Chondrocyte (in vitro differentiated cells): Measurements from ENCODE around the gene MAP2. TPM values are rescaled to one million over a fixed set of nuclear protein-coding genes. Genes with fewer than 3 reads are reported as not detected.
"Not testable (repeated sequence)": the region's sequence is repeated elsewhere in the genome, so short reads cannot be mapped to it uniquely, and the experiment has no call there.

ENCODE experiments used
- DNase-seq: peaks from one replicate; pipeline ENCODE4 v3.0.0; 2021; ENCODE audit warnings: mixed read lengths, low spot score
- H3K27ac Mint-ChIP-seq: one replicate; pipeline ENCODE4 v1.8.0; 2021; ENCODE audit warnings: mild to moderate bottlenecking, moderate library complexity, mixed read lengths; ENCODE audit not compliant: unreplicated experiment
- H3K27me3 Mint-ChIP-seq: 2 replicates; pipeline ENCODE4 v1.8.0; 2021; ENCODE audit warnings: low read depth, mixed read lengths
- H3K36me3 Mint-ChIP-seq: 2 replicates; pipeline ENCODE4 v1.8.0; 2021; ENCODE audit warnings: low read depth, mixed read lengths
- H3K4me1 Mint-ChIP-seq: 2 replicates; pipeline ENCODE4 v1.8.0; 2021; ENCODE audit warnings: low read depth, mild to moderate bottlenecking, mixed read lengths
- H3K4me3 Mint-ChIP-seq: one replicate; pipeline ENCODE4 v1.8.0; 2021; ENCODE audit warnings: mild to moderate bottlenecking, moderate library complexity, mixed read lengths; ENCODE audit not compliant: unreplicated experiment
- H3K9me3 Mint-ChIP-seq: 2 replicates; pipeline ENCODE4 v1.8.0; 2021; ENCODE audit warnings: low read depth, mixed read lengths
- total RNA-seq: library from RNA; stranded (reverse); gene quantifications from 3 replicates; pipeline ENCODE4 v1.2.1, GENCODE V29; 2021
- TF ChIP-seq, protein P1 (sequence below): fragments of 200-600 bp; sonication (generic); IDR thresholded peaks from 2 replicates; pipeline ENCODE4 v1.5.0; 2021; ENCODE audit warnings: antibody characterized with exemption, mild to moderate bottlenecking, moderate library complexity

Gene MAP2
- total RNA-seq, 1 donor from 2014 or later, result 13.9 TPM

DNA sequence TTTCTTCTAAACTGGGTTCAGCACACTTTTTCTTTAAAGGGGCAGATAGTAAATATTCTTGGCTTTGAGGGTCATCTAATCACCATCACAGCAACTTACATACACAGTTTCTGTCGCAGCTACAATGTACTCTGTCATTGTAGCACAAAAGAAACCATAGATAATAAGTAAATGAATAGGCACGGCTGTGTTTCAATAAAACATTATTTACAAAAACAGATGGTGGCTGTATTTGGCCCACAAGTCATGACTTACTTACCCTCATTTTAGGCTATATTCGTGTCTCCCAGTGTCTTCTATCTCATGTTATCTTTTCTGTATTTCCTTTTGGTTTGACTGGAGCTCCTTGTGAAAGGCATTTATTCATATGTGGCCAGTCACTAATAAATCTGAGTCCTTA lies 168.3 kb downstream of the MAP2 start:
- peaks cover 3% of the 10 kb centered on the region for H3K9me3 Mint-ChIP-seq
- H3K4me1 Mint-ChIP-seq, result peaks cover 1% of the 10 kb centered on the region
- TF ChIP-seq, protein P1, sequence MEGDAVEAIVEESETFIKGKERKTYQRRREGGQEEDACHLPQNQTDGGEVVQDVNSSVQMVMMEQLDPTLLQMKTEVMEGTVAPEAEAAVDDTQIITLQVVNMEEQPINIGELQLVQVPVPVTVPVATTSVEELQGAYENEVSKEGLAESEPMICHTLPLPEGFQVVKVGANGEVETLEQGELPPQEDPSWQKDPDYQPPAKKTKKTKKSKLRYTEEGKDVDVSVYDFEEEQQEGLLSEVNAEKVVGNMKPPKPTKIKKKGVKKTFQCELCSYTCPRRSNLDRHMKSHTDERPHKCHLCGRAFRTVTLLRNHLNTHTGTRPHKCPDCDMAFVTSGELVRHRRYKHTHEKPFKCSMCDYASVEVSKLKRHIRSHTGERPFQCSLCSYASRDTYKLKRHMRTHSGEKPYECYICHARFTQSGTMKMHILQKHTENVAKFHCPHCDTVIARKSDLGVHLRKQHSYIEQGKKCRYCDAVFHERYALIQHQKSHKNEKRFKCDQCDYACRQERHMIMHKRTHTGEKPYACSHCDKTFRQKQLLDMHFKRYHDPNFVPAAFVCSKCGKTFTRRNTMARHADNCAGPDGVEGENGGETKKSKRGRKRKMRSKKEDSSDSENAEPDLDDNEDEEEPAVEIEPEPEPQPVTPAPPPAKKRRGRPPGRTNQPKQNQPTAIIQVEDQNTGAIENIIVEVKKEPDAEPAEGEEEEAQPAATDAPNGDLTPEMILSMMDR, result no peak

DNA sequence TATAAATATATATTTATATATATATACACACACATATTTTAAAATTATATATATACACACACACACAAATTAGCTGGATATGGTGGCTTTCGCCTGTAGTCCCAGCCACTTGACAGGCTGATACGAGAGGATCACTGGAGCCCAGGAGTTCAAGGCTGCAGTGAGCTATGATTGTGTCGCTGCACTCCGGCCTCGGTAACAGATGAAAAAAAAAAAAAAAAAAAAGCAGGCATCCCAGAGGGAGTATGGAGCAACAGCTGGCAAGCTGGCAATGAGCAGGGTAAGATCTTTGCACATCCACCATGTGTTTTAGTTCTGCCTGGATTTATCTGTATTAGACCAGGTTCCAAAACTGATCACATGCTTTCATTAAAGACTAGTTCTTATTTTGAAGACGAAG lies 170.1 kb downstream of the MAP2 start:
- Mint-ChIP-seq H3K27me3 (no peaks in the 10 kb centered on the region), H3K4me3 (no peak overlapping the region), H3K9me3 (peaks cover 3% of the 10 kb centered on the region), H3K36me3 (no peaks in the 10 kb centered on the region), H3K27ac (no peak overlapping the region), H3K4me1 (no peaks in the 10 kb centered on the region)
- TF ChIP-seq, protein P1, result no peak
- DNase-seq, result no peak

More for the DNA sequence above, 168.3 kb downstream of the MAP2 start:
- no peaks in the 10 kb centered on the region for H3K36me3 Mint-ChIP-seq
- no peaks in the 10 kb centered on the region for H3K27me3 Mint-ChIP-seq
- no peak overlapping the region for H3K4me3 Mint-ChIP-seq
- DNase-seq, result no peak
- no peak overlapping the region for H3K27ac Mint-ChIP-seq

DNA sequence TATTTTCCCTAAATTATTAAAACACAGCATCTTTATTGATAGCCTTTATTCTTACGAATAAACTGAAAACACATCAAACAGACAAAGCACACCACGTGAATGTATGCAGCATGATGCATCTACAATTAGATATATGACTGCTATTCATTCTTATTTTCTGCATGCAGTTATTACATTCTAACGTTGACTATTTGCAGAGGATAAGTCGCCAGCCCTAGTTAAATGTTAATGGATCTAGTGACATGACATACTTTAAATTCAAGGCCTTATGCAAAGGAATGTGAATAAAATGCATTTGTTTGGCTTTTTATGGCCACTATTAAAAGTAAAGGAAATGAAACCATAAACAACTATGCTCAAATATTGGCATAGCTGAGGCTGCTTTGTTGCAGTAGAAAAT lies 172.4 kb downstream of the MAP2 start:
- Mint-ChIP-seq H3K9me3 (peaks cover 6% of the 10 kb centered on the region), H3K27ac (no peak overlapping the region), H3K4me3 (no peak overlapping the region), H3K27me3 (peaks cover 2% of the 10 kb centered on the region), H3K36me3 (peaks cover 2% of the 10 kb centered on the region), H3K4me1 (no peaks in the 10 kb centered on the region)
- no peak for DNase-seq
- TF ChIP-seq, protein P1, result no peak

DNA sequence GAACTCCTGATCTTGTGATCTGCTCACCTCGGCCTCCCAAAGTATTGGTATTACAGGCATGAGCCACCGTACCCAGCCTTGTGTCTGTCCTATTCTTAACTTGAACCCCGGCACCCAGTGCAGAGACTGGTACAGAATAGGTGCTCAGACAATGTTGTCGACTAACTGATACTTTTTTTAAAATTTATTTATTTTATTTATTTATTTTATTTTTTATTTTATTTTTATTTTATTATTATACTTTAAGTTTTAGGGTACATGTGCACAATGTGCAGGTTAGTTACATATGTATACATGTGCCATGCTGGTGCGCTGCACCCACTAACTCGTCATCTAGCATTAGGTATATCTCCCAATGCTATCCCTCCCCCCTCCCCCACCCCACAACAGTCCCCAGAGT lies 174.4 kb downstream of the MAP2 start:
- not testable (repeated sequence) for H3K4me3 Mint-ChIP-seq, H3K27ac Mint-ChIP-seq, H3K4me1 Mint-ChIP-seq, H3K9me3 Mint-ChIP-seq, H3K36me3 Mint-ChIP-seq, DNase-seq, H3K27me3 Mint-ChIP-seq

DNA sequence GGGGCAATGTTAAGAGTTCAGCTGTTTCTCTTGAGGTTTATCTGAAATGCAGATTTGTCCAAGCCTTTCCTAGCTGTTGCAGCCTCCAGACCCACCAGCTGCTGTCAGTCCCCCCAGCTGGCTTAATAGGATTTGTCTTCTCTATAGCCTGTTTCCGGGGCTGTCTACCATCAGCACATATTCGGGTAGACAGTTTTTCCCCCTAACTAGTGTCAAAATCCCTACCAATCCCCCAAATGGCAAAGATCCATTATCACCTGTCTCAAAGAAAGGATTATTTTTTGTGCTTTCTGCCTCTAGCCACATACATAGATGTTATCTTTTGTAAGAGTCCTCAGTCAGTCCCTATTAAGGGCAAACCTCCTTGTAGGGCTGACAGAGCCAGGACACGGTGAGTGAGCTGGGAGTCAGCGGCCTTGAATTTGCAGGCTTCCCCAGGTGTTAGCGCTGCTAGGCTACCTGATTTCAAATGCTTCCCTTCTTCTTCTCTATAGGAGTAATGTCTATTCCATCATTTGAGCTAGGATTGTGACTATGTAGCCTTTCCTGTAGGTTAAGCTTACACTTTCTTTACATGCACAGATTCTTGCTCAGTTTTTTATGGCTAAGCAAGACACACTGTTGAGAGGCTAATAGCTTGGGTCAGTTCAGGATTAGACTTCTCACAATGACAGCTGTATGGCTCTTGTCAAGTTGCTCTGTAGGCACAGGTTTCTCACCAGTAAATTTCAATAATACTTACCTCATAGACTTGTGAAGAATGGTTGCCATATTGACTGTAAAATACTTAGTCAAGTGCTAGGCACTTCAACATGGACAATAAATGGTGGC lies 176.7 kb downstream of the MAP2 start:
- no peak for DNase-seq
- no peak overlapping the region for H3K27ac Mint-ChIP-seq
- H3K9me3 Mint-ChIP-seq, result peaks cover 10% of the 10 kb centered on the region
- H3K4me1 Mint-ChIP-seq, result no peaks in the 10 kb centered on the region
- TF ChIP-seq, protein P1, result no peak
- peaks cover 4% of the 10 kb centered on the region for H3K27me3 Mint-ChIP-seq
- no peak overlapping the region for H3K4me3 Mint-ChIP-seq
- H3K36me3 Mint-ChIP-seq, result peaks cover 2% of the 10 kb centered on the region

DNA sequence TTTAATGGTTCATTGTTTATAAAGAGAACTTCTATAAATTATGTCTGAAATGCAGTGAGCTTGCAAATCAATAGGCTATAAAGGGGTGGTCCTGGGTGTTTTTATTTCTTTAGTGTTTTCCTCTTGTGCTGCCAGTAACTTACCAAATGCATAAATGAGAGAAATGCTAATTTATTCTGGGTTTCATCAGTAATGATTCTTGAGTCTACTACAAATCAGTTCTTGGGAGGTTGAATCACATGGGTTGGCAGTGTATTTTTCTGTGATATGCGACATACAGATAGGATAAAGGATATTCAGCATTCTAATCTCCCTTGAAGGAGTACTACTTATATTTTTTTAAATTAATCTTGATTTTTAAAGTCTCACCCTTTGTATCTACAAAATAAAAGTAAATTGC lies 177.7 kb downstream of the MAP2 start:
- Mint-ChIP-seq H3K27ac (no peak overlapping the region), H3K27me3 (peaks cover 4% of the 10 kb centered on the region), H3K9me3 (peaks cover 8% of the 10 kb centered on the region), H3K4me3 (no peak overlapping the region), H3K36me3 (peaks cover 2% of the 10 kb centered on the region), H3K4me1 (no peaks in the 10 kb centered on the region)
- TF ChIP-seq, protein P1, result no peak
- DNase-seq, result no peak
